T47D (cell line): ENCODE data around the gene BHLHA15.

ENCODE experiments used
- DNase-seq, 2 experiments: peaks; one replicate each; pipeline versions ENCODE4 v3.0.0 to v3.0.0-alpha.2; 2011 to 2012; ENCODE audit warnings: low read depth in 1 of 2, low spot score in 1 of 2
- JUND ChIP-seq: IDR thresholded peaks from 2 replicates; pipeline ENCODE4 v1.6.1; 2012; ENCODE audit warnings: low read depth
- in situ Hi-C: cut with HindIII; loops from 2 replicates; pipeline ENCODE4 v1.10.0; 2016; ENCODE audit warnings: low sequenced_read_pairs, low pct_unique_long_range_greater_than_20kb

The BHLHA15 gene

DNA sequence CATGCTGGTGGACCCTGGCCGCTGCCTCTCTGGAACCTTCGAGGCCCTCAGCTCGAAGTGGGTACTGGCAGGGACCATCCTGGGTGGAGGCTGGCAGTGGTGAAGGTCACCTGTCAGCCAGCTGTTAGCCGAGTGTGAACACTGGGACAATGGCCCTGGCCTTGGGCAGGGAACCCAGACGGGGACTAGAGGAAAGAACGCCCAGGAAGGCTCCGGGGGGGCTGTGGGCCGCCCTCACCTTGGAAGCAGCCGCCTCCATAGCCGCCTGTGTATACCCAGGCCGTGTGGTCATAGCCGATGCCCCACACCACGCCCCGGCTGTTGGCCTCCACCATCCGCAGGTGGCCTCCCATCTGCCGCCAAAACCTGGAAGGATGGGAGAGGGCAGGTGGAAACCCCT lies 17.6 kb downstream of the BHLHA15 start:
- in situ Hi-C loops = no loop called here
- no peak for DNase-seq
- no peak for TF ChIP-seq JUND

DNA sequence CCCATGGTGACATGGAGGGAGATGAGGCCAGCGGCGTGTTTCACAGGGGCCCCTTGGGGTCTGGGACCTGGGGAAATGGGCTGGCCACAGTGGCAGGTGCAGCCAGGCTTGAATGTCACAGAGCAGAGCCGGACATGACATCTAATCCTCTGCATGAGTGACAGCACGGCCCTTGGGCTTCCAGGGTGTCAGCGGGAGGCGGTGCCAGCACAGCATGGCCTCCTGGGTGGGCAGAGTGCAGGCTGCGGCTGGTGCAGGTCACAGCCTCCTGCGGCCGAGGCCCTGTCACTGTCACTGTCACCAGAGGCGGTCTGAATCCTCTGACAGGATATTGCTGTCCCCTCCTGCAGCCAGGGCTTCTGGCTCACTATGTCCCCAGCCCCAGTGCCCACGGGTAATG lies 18.2 kb downstream of the BHLHA15 start:
- TF ChIP-seq JUND = no peak
- DNase-seq = no peak
- in situ Hi-C loops = no loop called here

DNA sequence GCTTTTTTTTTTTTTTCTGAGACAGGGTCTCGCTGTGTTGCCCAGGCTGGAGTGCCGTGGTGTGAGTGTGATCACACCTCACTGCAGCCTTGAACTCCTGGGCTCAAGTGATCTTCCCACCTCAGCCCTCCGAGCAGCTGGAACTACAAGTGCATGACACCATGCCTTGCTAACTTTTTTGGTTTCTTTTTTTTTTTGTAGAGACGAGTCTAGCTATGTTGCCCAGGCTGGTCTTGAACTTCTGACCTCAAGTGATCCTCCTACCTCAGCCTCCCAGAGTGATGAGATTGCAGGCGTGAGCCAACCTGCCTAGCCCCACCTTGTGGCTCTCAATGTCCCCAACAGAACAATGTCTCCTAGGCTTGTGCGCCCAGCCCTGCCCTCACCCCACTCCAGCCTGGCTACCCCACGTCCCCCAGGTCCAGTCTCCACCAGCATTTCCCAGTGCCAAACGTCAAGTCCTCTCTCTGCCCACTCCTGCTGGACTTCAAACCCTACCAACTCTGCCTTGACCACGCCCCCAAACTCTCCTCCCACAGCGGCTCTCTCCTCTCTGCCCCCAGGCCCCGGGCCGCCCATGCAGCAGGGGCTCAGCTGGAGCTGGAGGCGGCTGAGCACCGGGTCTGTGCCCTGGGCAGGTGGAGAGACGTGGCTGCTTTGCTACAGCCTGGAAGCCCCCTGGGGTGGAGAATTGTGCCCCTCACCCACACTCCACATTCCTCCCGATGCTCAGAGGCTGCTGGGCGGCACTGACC lies 18.9 kb downstream of the BHLHA15 start:
- in situ Hi-C loops = no loop called here
- TF ChIP-seq JUND = no peak
- no peak for DNase-seq

DNA sequence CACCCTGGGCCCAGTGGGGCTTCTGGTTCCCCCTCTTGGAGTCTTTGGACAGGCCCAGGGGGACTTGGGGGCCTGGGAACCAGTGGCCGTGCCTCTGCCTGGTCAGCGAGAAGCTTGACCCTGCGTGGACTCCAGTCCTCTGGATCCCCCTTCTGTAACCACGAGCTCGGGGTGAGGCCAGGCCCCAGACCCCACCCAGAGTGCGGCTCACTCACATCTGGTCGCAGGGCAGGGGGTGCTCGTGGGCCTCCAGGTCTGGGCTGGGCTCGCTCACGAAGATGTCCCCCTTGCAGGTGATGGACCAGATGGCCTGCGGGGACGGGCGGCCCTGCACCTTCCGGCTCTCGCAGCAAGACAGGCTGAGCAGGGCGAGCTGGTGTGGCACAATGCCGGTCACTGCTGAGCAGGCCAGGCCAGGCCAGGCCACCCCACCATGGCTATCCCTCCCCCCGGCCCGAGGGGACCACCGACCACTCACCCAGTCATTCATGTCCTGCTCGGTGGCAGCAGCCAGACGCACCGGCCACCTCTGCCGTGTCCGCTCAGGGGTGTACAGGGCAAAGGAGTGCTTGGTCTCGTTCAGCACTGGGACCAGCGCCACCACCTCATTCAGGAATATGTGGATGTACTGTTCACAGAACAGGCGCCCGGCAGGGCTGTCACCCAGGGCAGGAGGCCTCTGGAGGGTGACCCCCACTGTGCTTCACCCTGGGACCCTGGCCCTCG lies 19.7 kb downstream of the BHLHA15 start:
- no peak for TF ChIP-seq JUND
- in situ Hi-C loops = no loop called here
- no peak for DNase-seq

DNA sequence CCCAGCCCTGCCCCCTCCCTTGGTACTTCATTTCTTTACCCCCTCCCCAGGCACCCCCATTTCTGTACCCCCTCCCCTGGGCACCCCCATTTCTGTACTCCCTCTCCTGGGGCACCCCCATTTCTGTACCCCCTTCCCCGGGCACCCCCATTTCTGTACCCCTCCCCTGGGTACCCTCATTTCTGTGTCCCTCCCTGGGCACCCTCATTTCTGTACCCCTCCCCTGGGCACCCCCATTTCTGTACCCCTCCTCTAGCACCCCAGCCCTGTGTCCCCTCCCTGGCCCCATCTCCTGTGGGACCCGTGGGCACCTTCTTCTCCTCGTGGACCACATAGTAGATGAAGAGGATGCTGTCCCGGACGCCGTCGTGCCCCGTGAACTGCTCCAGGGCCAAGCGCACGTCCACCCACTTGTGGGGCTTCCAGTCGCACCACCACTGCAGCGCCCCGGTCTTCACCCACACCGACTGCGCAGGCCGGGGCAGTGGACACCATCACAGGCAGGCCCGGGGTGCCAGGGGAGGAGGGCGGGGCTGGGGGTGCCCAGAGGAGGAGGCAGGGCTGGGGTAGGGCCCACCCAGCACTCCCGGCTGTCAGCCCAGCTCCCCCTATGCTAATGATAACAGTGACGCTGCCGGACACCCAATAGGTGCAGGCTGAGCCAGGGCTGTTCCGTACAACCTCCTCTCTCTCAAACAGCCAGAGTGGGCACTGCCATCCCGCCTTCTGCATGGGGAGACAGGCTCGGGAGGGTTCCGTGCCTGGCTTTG lies 20.4 kb downstream of the BHLHA15 start:
- no peak for DNase-seq
- in situ Hi-C loops = no loop called here
- TF ChIP-seq JUND = no peak

DNA sequence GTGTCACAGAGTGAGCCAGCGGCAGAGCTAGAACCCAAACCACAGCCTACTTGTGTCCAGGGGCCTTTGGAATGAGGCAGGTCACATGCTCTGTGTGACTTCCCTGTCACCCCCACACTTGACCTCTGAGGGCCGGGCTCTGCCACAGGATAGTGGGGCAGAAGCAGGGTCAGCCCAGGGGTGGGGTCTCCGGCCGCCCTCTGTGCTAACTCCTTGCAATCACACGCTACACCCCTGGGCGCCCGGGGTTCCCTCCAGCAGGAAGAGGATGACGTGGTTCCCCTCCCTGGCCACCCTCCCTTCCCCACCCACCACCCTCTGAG lies 21.0 kb downstream of the BHLHA15 start:
- no peak for TF ChIP-seq JUND
- in situ Hi-C loops = no loop called here
- no peak for DNase-seq

DNA sequence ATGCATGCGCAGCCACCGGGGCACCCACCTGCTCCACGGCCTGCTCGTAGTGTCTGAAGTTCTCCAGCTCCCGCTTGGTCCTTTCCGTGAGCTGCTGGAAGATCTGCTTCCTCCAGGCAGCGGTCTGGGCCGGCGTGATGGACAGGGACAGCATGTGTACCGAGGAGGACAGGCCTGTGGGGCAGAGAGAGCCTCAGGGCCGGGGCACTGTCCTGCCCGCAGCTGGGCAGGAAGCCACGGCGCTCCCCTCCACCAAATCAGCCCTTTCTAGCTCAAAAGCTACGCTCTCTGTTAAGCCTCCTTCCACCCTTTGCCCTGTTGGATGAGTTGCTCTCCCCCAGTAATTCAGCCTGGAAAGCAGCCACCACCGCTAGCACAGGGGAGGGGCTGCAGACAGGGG lies 21.6 kb downstream of the BHLHA15 start:
- DNase-seq = no peak
- in situ Hi-C loops = no loop called here
- TF ChIP-seq JUND = no peak

DNA sequence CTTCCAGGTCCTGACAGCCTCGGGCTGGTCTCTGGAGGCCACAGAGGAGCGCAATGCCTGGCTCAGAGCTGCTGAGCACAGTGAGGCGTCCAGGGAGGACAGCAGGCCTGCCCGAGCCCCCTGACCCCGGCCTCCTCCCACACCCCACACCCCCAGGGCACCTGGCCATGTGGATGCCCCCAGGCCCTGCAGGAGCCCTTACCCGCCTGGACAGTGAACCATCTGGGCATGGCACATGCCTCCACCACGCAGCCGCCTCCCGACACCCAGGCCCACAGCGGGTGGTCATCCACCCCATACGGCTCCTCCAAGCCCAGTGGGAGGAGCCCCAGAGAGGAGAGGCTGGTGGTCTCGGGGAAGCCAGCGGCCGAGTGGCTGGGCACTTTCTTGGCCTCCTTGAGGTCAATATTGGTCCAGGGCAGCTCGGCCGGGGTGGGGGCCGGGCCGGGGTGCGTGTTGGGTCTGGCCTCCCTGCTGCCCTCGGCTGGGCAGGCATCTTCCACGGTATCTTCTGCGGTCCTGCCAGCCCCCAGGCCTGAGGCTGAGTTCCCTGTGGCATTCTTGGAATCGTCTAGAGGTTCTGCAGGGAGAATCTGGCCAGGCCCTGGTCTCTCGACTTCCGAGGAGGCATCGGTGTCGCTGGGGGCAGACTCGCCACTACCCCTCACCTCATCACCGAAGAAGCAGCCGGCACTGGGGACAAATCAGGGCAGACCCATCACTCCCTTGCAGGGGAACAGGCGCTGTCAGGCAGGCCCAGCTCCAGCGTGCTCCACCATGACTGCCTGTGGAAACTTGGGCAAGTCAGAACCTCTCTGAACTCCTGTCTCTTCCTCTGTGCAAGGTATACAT lies 22.2 kb downstream of the BHLHA15 start:
- TF ChIP-seq JUND = no peak
- in situ Hi-C loops = no loop called here
- no peak for DNase-seq

DNA sequence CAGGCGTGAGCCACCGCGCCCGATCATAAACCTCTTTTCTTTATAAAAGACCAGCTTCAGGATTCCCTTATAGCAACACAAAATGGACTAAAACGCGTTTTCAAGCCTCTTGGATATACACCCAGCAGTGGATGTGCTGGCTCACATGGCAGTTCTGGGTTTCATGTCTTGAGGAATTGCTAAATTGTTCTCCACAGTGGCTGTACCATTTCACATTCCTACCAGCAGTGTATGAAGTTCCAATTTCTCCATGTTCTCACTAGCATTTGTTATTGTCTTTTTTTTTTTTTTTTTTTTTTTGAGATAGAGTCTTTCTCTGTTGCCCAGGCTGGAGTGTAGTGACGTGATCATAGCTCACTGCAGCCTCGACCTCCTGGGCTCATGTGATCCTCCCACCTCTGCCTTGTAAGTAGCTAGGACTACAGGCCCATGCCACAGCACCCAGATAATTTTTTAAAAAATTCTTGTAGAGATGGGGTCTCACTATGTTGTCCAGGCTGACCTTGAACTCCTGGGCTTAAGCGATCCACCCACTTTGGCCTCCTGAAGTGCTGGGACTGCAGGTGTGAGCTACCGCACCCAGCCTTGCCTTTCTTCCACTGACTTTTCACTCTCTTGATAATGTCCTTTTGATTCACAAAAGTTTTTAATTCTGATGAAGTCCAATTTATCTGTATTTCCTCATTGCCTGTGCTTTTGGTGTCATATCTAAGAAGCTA lies 23.3 kb downstream of the BHLHA15 start:
- in situ Hi-C loops = no loop called here
- no peak for DNase-seq
- TF ChIP-seq JUND = no peak

DNA sequence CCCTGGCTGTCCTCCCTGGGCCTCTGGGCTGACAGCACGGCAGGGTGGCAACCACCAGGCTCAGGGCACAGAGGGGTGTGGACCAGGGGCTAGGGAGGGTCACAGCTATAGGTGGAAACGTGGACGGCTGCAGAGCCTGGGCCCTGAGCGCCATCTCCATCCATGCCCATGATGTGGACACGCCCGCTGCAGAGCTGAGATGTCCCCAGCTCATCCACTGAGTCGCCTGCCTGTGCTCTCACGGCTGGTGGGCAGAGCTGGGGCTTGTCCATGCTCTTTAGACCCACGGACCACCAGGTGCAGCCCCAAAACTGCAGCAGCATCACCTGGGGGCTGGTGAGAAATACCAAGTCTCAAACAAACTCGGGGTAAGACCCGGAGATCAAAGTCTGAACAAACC lies 24.7 kb downstream of the BHLHA15 start:
- no peak for DNase-seq
- TF ChIP-seq JUND = no peak
- in situ Hi-C loops = no loop called here

DNA sequence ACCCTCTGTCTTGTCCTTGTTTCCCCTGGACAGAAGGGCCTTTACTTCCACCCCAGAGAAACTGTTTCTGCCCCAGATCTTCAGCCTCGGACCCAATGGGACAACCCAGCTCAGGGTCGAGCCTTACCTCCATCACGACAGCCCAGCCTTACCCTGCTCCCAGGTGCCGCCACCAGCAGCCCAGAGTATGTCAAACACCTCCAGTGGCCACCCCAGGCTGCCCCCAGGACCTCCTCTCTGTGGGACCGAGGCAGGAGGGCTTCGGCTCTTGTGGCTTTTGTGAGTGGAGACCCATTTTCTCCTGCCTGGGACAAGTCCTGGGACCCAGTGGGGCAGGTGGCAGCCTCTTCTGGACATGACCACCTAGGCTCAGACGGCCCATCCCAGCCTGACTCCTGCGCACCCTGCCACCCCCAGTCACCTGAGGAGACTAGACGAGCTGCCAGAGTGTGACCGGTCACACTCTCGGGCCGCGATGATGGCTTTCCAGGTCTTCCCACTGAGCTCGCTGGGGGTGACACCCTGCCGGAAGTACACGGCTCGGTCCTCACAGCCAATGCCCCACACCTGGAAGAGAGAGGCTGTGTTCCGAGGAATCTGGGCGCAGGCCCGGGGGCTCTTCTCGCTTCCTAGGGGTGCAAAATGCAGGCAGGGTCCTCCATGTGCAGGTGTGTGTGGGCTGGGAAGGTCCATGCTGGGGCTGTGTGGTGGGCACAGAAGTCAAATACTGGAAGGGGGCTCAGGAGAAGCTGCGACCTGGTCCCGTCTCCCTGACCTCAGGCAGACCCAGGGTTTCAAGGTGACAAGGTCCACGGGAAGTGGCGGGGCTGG lies 25.3 kb downstream of the BHLHA15 start:
- in situ Hi-C loops = no loop called here
- no peak for DNase-seq
- no peak for TF ChIP-seq JUND
